ENCODE data around the gene BCL2L15.
"Not testable (repeated sequence)": the region's sequence is repeated elsewhere in the genome, so short reads cannot be mapped to it uniquely, and the experiment has no call there.

The BCL2L15 gene

GRCh38 chr1:113868387-113869083 lies 18.8 kb downstream of the BCL2L15 start:
- no peak for FAIRE-seq

- FAIRE-seq, result no peak
These were observed 25.7 kb downstream of the BCL2L15 start for GRCh38 chr1:113861641-113862040.

- FAIRE-seq, result no peak
These were observed 26.5 kb downstream of the BCL2L15 start for GRCh38 chr1:113860891-113861290.

GRCh38 chr1:113859478-113860175 lies 27.8 kb downstream of the BCL2L15 start:
- no peak for FAIRE-seq

- no peak for FAIRE-seq
These were observed 28.4 kb downstream of the BCL2L15 start for GRCh38 chr1:113858982-113859381.

- FAIRE-seq, result no peak
These were observed 29.0 kb downstream of the BCL2L15 start for GRCh38 chr1:113858418-113858817.

GRCh38 chr1:113857776-113858175 lies 29.6 kb downstream of the BCL2L15 start:
- FAIRE-seq, result no peak

GRCh38 chr1:113856401-113856790 lies 31.0 kb downstream of the BCL2L15 start:
- no peak for FAIRE-seq

- FAIRE-seq, result no peak
These were observed 31.6 kb downstream of the BCL2L15 start for GRCh38 chr1:113855630-113856400.

- no peak for FAIRE-seq
These were observed 33.1 kb downstream of the BCL2L15 start for GRCh38 chr1:113854234-113854633.

- FAIRE-seq, result not testable (repeated sequence)
These were observed 34.7 kb downstream of the BCL2L15 start for GRCh38 chr1:113852694-113853093.

- no peak for FAIRE-seq
These were observed 37.1 kb downstream of the BCL2L15 start for GRCh38 chr1:113850127-113850796.

- FAIRE-seq, result no peak
These were observed 38.3 kb downstream of the BCL2L15 start for GRCh38 chr1:113849072-113849471.

GRCh38 chr1:113846391-113847035 lies 40.9 kb downstream of the BCL2L15 start:
- no peak for FAIRE-seq

GRCh38 chr1:113836534-113836933 lies 50.8 kb downstream of the BCL2L15 start:
- FAIRE-seq, result no peak

- FAIRE-seq, result peak; percentile 97
These were observed 51.6 kb downstream of the BCL2L15 start for GRCh38 chr1:113835686-113836290.

GRCh38 chr1:113834716-113835115 lies 52.7 kb downstream of the BCL2L15 start:
- FAIRE-seq, result no peak

Data from G401.6 (cell line).